ENCODE results near the gene GLRX3. TPM values are rescaled to one million over a fixed set of nuclear protein-coding genes. Genes with fewer than 3 reads are reported as not detected.
"Not testable (repeated sequence)": the region's sequence is repeated elsewhere in the genome, so short reads cannot be mapped to it uniquely, and the experiment has no call there.

GLRX3 gene
- total and polyA plus RNA-seq, 7 experiments from 2014 or later, result 30.1 to 74.7 (median 44.2) TPM

DNA sequence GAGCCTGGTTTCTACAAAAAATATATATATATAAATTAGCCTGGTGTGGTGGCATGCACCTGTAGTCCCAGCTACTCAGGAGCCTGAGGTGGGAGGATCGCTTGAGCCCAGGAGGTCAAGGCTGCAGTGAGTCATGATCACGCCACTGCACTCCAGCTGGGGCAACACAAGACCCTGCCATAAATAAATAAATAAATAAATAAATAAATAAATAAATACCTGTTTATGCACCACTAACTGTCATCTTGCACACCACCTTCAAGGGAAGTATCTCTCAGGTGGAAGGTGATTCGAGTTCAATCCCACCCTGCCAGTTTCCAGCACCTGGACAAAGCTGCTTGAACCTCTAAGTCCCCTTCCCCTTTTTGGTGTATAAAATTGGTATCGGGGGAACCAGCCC, 19.2 kb upstream of the GLRX3 start:
- H3K4me1 ChIP-seq (ENCODE audit: control insufficient read depth in 2 of 2, insufficient read depth in 2 of 2, low read length in 2 of 2); intact Hi-C loops (cut with micrococcal nuclease); DNase-seq; H3K36me3 ChIP-seq (ENCODE audit: control insufficient read depth in 2 of 3, insufficient read depth in 3 of 3, low read length in 3 of 3); H3K27ac ChIP-seq (ENCODE audit: low read depth, low read length); H3K4me3 Mint-ChIP-seq; H3K27me3 Mint-ChIP-seq; H3K9me3 ChIP-seq (ENCODE audit: control insufficient read depth in 2 of 3, low read length in 3 of 3); ATAC-seq; H3K27me3 ChIP-seq (ENCODE audit: control insufficient read depth in 2 of 2, insufficient read depth in 2 of 2, low read length in 2 of 2); H3K4me3 ChIP-seq (ENCODE audit: low read length); CTCF ChIA-PET; H3K27ac Mint-ChIP-seq: not testable (repeated sequence)
- Mint-ChIP-seq H3K4me1 (peaks cover 6 to 12% (median 10%) of the 10 kb centered on the region in 7 donors), H3K36me3 (peaks cover 0 to 11% (median 4%) of the 10 kb centered on the region in 5 donors), H3K9me3 (peaks cover 0 to 23% (median 9%) of the 10 kb centered on the region in 11 donors)
- POLR2A ChIA-PET, result interaction anchor here (1.3 kb wide), 1 partner anchor 19 kb away, joined by 3 read pairs; the partner anchor contains the start of gene GLRX3

- H3K9me3 ChIP-seq (ENCODE audit: control insufficient read depth in 2 of 3, low read length in 3 of 3); H3K27me3 Mint-ChIP-seq; H3K27ac ChIP-seq (ENCODE audit: low read depth, low read length); H3K36me3 ChIP-seq (ENCODE audit: control insufficient read depth in 2 of 3, insufficient read depth in 3 of 3, low read length in 3 of 3); CTCF ChIA-PET; H3K27me3 ChIP-seq (ENCODE audit: control insufficient read depth in 2 of 2, insufficient read depth in 2 of 2, low read length in 2 of 2); H3K4me1 Mint-ChIP-seq; intact Hi-C loops (cut with micrococcal nuclease); H3K4me3 ChIP-seq (ENCODE audit: low read length); H3K27ac Mint-ChIP-seq; DNase-seq; ATAC-seq; H3K4me1 ChIP-seq (ENCODE audit: control insufficient read depth in 2 of 2, insufficient read depth in 2 of 2, low read length in 2 of 2); H3K4me3 Mint-ChIP-seq: not testable (repeated sequence)
- Mint-ChIP-seq H3K9me3 (peaks cover 0 to 23% (median 9%) of the 10 kb centered on the region in 11 donors), H3K36me3 (peaks cover 0 to 11% (median 4%) of the 10 kb centered on the region in 5 donors)
- POLR2A ChIA-PET, result interaction anchor here (1.3 kb wide), 1 partner anchor 18 kb away, joined by 3 read pairs; the partner anchor contains the start of gene GLRX3
Measured at GRCh38 chr10:130117535-130117934, 18.7 kb upstream of the GLRX3 start.

DNA sequence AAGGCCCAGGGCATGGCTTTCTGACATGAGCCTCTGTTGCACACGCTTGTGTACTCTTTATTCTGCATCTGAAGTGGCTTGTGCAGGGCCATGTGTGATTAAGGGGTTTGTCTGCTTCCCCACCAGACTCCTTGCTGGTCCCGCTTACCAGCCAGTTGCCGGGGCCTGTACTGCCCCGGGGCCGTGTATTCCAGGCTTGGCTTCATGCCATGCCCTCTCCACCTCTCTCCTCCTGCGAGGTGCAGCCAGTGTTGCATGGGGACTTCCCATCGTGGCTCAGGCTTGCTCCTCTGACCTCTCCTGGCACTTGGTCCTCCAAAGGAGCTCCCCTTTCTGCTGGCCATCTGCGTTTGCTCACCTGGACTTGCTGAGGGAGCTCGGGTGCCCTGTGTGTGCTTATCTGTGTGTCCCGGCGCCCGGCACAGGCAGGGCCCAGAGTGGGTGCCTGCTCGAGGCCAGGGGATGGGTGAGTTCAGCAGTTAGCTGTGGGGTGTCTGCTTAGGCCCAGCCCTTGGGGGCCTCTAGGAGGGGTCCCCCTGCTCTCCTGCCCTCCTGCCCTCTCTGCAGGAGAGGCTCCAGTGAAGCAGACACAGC, 14.6 kb upstream of the GLRX3 start:
- no peak overlapping the region for H3K27ac Mint-ChIP-seq
- peaks cover 0 to 19% (median 0%) of the 10 kb centered on the region in 5 donors for H3K27me3 Mint-ChIP-seq
- DNase-seq (no peak), ATAC-seq (no peak)
- Histone ChIP-seq H3K36me3 (ENCODE audit: control insufficient read depth in 2 of 3, insufficient read depth in 3 of 3, low read length in 3 of 3) (no peaks in the 10 kb centered on the region), H3K4me3 (ENCODE audit: low read length) (no peak overlapping the region), H3K27ac (ENCODE audit: low read depth, low read length) (no peak overlapping the region), H3K27me3 (ENCODE audit: control insufficient read depth in 2 of 2, insufficient read depth in 2 of 2, low read length in 2 of 2) (no peaks in the 10 kb centered on the region), H3K4me1 (ENCODE audit: control insufficient read depth in 2 of 2, insufficient read depth in 2 of 2, low read length in 2 of 2) (no peaks in the 10 kb centered on the region), H3K9me3 (ENCODE audit: control insufficient read depth in 2 of 3, low read length in 3 of 3) (no peaks in the 10 kb centered on the region)
- H3K4me1 Mint-ChIP-seq, result peaks cover 0 to 2% (median 0%) of the 10 kb centered on the region in 7 donors
- peaks cover 0 to 6% (median 0%) of the 10 kb centered on the region in 5 donors for H3K36me3 Mint-ChIP-seq
- ChIA-PET CTCF (no interaction called here), POLR2A (interaction anchor here (1.3 kb wide), 1 partner anchor 11 kb away, joined by 5 read pairs; the partner anchor contains the start of gene C10orf143)
- H3K9me3 Mint-ChIP-seq, result peaks cover 0 to 18% (median 7%) of the 10 kb centered on the region in 11 donors
- intact Hi-C loops (cut with micrococcal nuclease), result no loop called here
- no peak overlapping the region for H3K4me3 Mint-ChIP-seq

DNA sequence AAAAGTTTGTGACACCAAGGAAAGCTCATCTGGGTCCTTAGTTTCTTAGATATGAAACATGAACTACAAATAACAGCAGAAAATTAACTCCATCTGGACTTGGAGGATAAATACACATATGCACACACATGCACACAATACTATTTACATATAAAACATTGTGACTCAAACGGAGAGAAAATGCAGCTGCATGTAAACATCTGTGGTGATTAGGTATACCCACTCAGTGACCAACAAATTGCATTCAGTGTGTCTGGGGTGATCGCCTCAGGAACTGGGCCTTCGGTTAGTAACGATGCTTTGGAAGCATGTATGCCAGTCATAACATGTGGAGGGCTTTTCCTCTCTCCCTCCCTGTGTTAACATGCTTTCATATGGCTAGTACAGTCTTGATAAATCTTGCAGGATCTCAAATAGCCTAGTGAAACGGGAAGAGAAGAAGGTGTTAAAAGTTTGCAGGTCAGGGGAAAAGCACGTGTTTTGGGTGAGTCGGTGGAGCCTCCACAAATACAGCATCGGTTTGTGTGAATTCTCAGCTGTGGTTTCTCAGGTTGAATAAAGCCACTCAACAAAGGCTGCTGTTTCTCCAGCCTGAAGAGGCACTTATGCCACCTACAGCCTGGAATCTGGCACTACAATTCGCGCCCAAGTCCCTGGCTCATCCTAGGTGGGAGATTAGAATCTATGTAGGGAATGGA, 8.7 kb upstream of the GLRX3 start:
- Histone ChIP-seq H3K4me3 (ENCODE audit: low read length) (no peak overlapping the region), H3K27me3 (ENCODE audit: control insufficient read depth in 2 of 2, insufficient read depth in 2 of 2, low read length in 2 of 2) (no peaks in the 10 kb centered on the region), H3K4me1 (ENCODE audit: control insufficient read depth in 2 of 2, insufficient read depth in 2 of 2, low read length in 2 of 2) (no peaks in the 10 kb centered on the region), H3K27ac (ENCODE audit: low read depth, low read length) (no peak overlapping the region), H3K9me3 (ENCODE audit: control insufficient read depth in 2 of 3, low read length in 3 of 3) (no peaks in the 10 kb centered on the region), H3K36me3 (ENCODE audit: control insufficient read depth in 2 of 3, insufficient read depth in 3 of 3, low read length in 3 of 3) (no peaks in the 10 kb centered on the region)
- H3K4me1 Mint-ChIP-seq, result peaks cover 0 to 10% (median 7%) of the 10 kb centered on the region in 7 donors
- H3K4me3 Mint-ChIP-seq, result peak overlapping the region in 2 of 10 donors; percentile 19 to 22
- intact Hi-C loops (cut with micrococcal nuclease), result loop anchor here (1.0 to 5.0 kb wide), 7 partner anchors 9 to 1915 kb away; partner anchors contain the start of gene GLRX3 (in 1 of the 2)
- CTCF ChIA-PET, result interaction anchor here (0.5 to 2.5 kb wide), 11 partner anchors 12 to 1917 kb away, joined by 3 to 19 read pairs (median 4); partner anchors contain the start of gene C10orf143
- no peaks in the 10 kb centered on the region for H3K36me3 Mint-ChIP-seq
- peaks cover 9 to 53% (median 17%) of the 10 kb centered on the region in 5 donors for H3K27me3 Mint-ChIP-seq
- peak; percentile 92 for ATAC-seq
- H3K9me3 Mint-ChIP-seq, result no peaks in the 10 kb centered on the region
- no peak overlapping the region for H3K27ac Mint-ChIP-seq
- POLR2A ChIA-PET, result interaction anchor here (1.0 to 3.4 kb wide), 2 partner anchors 14 to 17 kb away, joined by 3 to 25 read pairs; partner anchors contain the start of gene C10orf143
- peak in 8 of 9 donors; percentile 24 to 60 (median 46) for DNase-seq

GRCh38 chr10:130128062-130128781, 8.0 kb upstream of the GLRX3 start:
- CTCF ChIA-PET, result interaction anchor here (0.5 to 2.5 kb wide), 10 partner anchors 18 to 1918 kb away, joined by 3 to 19 read pairs (median 4); partner anchors contain the start of gene C10orf143
- POLR2A ChIA-PET, result interaction anchor here (0.7 to 3.4 kb wide), 2 partner anchors 18 to 1096 kb away, joined by 3 to 25 read pairs; partner anchors contain the start of gene C10orf143
- H3K36me3 ChIP-seq (ENCODE audit: control insufficient read depth in 2 of 3, insufficient read depth in 3 of 3, low read length in 3 of 3), result no peaks in the 10 kb centered on the region
- ATAC-seq (no peak), DNase-seq (no peak)
- Mint-ChIP-seq H3K4me3 (no peak overlapping the region), H3K9me3 (no peaks in the 10 kb centered on the region), H3K36me3 (no peaks in the 10 kb centered on the region), H3K27ac (no peak overlapping the region), H3K4me1 (peaks cover 0 to 10% (median 7%) of the 10 kb centered on the region in 7 donors), H3K27me3 (peaks cover 9 to 53% (median 17%) of the 10 kb centered on the region in 5 donors)
- no peaks in the 10 kb centered on the region for H3K9me3 ChIP-seq (ENCODE audit: control insufficient read depth in 2 of 3, low read length in 3 of 3)
- no peaks in the 10 kb centered on the region for H3K27me3 ChIP-seq (ENCODE audit: control insufficient read depth in 2 of 2, insufficient read depth in 2 of 2, low read length in 2 of 2)
- intact Hi-C loops (cut with micrococcal nuclease), result loop anchor here (1.0 to 5.0 kb wide), 5 partner anchors 8 to 1496 kb away; partner anchors contain the start of gene GLRX3 (in 1 of the 2)
- no peaks in the 10 kb centered on the region for H3K4me1 ChIP-seq (ENCODE audit: control insufficient read depth in 2 of 2, insufficient read depth in 2 of 2, low read length in 2 of 2)
- H3K27ac ChIP-seq (ENCODE audit: low read depth, low read length), result no peak overlapping the region
- no peak overlapping the region for H3K4me3 ChIP-seq (ENCODE audit: low read length)

- Mint-ChIP-seq H3K9me3 (no peaks in the 10 kb centered on the region), H3K27me3 (peaks cover 9 to 51% (median 17%) of the 10 kb centered on the region in 5 donors), H3K36me3 (no peaks in the 10 kb centered on the region), H3K4me3 (no peak overlapping the region), H3K27ac (no peak overlapping the region), H3K4me1 (peaks cover 0 to 10% (median 7%) of the 10 kb centered on the region in 7 donors)
- ChIA-PET POLR2A (interaction anchor here (3.4 kb wide), 1 partner anchor 18 kb away, joined by 25 read pairs; the partner anchor contains the start of gene C10orf143), CTCF (interaction anchor here (1.0 to 1.8 kb wide), 4 partner anchors 22 to 1865 kb away, joined by 4 to 6 read pairs (median 4); no protein-coding TSS in a partner anchor)
- H3K36me3 ChIP-seq (ENCODE audit: control insufficient read depth in 2 of 3, insufficient read depth in 3 of 3, low read length in 3 of 3), result no peaks in the 10 kb centered on the region
- no peaks in the 10 kb centered on the region for H3K27me3 ChIP-seq (ENCODE audit: control insufficient read depth in 2 of 2, insufficient read depth in 2 of 2, low read length in 2 of 2)
- ATAC-seq (no peak), DNase-seq (no peak)
- H3K4me3 ChIP-seq (ENCODE audit: low read length), result no peak overlapping the region
- no peaks in the 10 kb centered on the region for H3K4me1 ChIP-seq (ENCODE audit: control insufficient read depth in 2 of 2, insufficient read depth in 2 of 2, low read length in 2 of 2)
- intact Hi-C loops (cut with micrococcal nuclease), result loop anchor here (1.0 to 5.0 kb wide), 5 partner anchors 7 to 1497 kb away; partner anchors contain the start of gene GLRX3 (in 1 of the 2)
- no peaks in the 10 kb centered on the region for H3K9me3 ChIP-seq (ENCODE audit: control insufficient read depth in 2 of 3, low read length in 3 of 3)
- H3K27ac ChIP-seq (ENCODE audit: low read depth, low read length), result no peak overlapping the region
Measured at GRCh38 chr10:130128922-130129321, 7.3 kb upstream of the GLRX3 start.

All from naive thymus-derived CD4-positive, alpha-beta T cell (primary cell).